Right atrium auricular region (tissue), 2 donors: ENCODE results near the gene GSC2. TPM values are rescaled to one million over a fixed set of nuclear protein-coding genes. Genes with fewer than 3 reads are reported as not detected.
"Not testable (repeated sequence)": the region's sequence is repeated elsewhere in the genome, so short reads cannot be mapped to it uniquely, and the experiment has no call there.

ENCODE experiments used
- DNase-seq: peaks from one replicate; pipeline ENCODE4 v3.0.0-alpha.2; 2019; ENCODE audit warnings: low spot score
- H3K27ac ChIP-seq, 2 donors: fragments of 200-600 bp; sonication (generic); 1 replicate in 1 of 2; 2 replicates in 1 of 2; pipeline ENCODE4 v1.5.1; 2016 to 2019
- H3K27me3 ChIP-seq, 2 donors: fragments of 200-600 bp; sonication (generic); one replicate each; pipeline versions ENCODE4 v1.5.1 to v1.6.0; 2017 to 2019
- H3K36me3 ChIP-seq: fragments of 200-600 bp; sonication (generic); one replicate; pipeline ENCODE4 v1.5.1; 2016
- H3K4me1 ChIP-seq, 2 donors: fragments of 200-600 bp; sonication (generic); one replicate each; pipeline versions ENCODE4 v1.5.1 to v1.6.0; 2017 to 2019
- H3K4me3 ChIP-seq, 2 donors: fragments of 200-600 bp; sonication (generic); 1 replicate in 1 of 2; 2 replicates in 1 of 2; pipeline ENCODE4 v1.5.1; 2017 to 2019; ENCODE audit warnings: mild to moderate bottlenecking in 1 of 2, moderate library complexity in 1 of 2
- H3K9me3 ChIP-seq, 2 donors: fragments of 200-600 bp; sonication (generic); one replicate each; pipeline ENCODE4 v1.5.1; 2019
- total RNA-seq, 2 donors: library from RNA; depleted of rRNA; stranded (reverse); fragments of >200 nt; gene quantifications; one replicate each; pipeline ENCODE4 v1.1.0, GENCODE V29; 2016
- TF ChIP-seq, protein P1 (sequence below), 2 donors: fragments of 200-600 bp; sonication (generic); IDR thresholded peaks; one replicate each; pipeline ENCODE4 v1.5.1; 2019; ENCODE audit warnings: antibody characterized with exemption in 2 of 2

GSC2 gene
- total RNA-seq, 2 donors from 2014 or later = not detected

DNA sequence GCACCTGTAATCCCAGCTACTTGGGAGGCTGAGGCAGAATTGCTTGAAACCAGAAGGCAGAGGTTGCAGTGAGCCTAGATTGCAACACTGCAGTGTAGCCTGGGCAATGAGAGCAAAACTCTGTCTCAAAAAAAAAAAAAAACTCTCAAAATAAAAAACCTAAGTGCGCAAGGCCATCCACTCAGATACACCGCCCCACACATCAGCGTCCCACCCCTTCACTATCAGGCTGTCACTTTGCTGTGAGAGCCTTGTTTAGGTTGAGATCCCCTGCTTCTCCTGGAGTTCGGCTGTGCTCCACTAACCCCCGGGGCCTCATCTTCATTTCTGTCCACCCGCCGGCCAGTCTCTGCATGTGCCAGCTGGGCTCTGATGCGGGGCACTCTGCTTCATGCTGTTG, 16.3 kb upstream of the GSC2 start:
- H3K9me3 ChIP-seq = no peaks in the 10 kb centered on the region
- DNase-seq = no peak
- peaks cover 0 to 21% of the 10 kb centered on the region in 2 donors for H3K4me1 ChIP-seq
- H3K4me3 ChIP-seq = no peak overlapping the region
- H3K36me3 ChIP-seq = no peaks in the 10 kb centered on the region
- peaks cover 0 to 4% of the 10 kb centered on the region in 2 donors for H3K27me3 ChIP-seq
- H3K27ac ChIP-seq = no peak overlapping the region
- TF ChIP-seq, protein P1, sequence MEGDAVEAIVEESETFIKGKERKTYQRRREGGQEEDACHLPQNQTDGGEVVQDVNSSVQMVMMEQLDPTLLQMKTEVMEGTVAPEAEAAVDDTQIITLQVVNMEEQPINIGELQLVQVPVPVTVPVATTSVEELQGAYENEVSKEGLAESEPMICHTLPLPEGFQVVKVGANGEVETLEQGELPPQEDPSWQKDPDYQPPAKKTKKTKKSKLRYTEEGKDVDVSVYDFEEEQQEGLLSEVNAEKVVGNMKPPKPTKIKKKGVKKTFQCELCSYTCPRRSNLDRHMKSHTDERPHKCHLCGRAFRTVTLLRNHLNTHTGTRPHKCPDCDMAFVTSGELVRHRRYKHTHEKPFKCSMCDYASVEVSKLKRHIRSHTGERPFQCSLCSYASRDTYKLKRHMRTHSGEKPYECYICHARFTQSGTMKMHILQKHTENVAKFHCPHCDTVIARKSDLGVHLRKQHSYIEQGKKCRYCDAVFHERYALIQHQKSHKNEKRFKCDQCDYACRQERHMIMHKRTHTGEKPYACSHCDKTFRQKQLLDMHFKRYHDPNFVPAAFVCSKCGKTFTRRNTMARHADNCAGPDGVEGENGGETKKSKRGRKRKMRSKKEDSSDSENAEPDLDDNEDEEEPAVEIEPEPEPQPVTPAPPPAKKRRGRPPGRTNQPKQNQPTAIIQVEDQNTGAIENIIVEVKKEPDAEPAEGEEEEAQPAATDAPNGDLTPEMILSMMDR (IDR thresholded peaks at IDR 0.05) = no peak

DNA sequence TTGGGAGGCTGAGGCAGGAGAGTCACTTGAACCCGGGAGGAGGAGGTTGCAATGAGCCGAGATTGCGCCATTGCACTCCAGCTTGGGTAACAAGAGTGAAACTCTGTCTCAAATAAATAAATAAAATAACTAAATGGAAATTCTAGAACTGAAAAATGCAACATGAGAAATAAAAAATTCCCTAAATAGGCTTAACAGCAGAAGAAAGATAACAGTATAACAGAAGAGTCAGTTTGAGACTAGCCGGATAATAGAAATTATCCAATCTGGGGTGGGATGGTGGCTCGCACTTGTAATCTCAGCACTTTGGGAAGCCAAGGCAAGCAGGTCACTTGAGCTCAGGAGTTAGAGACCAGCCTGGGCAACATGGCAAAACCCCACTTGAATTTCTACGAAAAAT, 14.3 kb upstream of the GSC2 start:
- Histone ChIP-seq H3K27ac (no peak overlapping the region), H3K9me3 (no peaks in the 10 kb centered on the region), H3K27me3 (peaks cover 0 to 4% of the 10 kb centered on the region in 2 donors), H3K4me3 (no peak overlapping the region), H3K36me3 (no peaks in the 10 kb centered on the region), H3K4me1 (peaks cover 0 to 4% of the 10 kb centered on the region in 2 donors)
- no peak for DNase-seq
- TF ChIP-seq, protein P1 (IDR thresholded peaks at IDR 0.05) = no peak

DNA sequence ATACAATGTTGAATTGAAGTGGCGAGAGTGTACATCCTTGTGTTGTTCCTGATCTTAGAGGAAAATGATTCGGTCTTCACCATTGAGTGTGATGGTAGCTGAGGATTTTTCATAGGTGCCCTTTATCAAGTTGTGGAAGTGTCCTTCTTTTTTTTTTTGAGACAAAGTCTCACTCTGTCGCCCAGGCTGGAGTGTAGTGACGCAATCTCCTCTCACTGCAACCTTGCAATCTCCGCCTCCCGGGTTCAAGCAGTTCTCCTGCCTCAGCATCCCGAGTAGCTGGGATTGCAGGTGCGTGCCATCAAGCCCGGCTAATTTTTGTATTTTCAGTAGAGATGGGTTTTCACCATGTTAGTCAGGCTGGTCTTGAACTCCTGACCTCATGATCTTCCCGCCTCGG, 8.6 kb upstream of the GSC2 start:
- H3K9me3 ChIP-seq, H3K4me3 ChIP-seq, H3K4me1 ChIP-seq, DNase-seq, H3K27me3 ChIP-seq, H3K36me3 ChIP-seq, H3K27ac ChIP-seq: not testable (repeated sequence)

DNA sequence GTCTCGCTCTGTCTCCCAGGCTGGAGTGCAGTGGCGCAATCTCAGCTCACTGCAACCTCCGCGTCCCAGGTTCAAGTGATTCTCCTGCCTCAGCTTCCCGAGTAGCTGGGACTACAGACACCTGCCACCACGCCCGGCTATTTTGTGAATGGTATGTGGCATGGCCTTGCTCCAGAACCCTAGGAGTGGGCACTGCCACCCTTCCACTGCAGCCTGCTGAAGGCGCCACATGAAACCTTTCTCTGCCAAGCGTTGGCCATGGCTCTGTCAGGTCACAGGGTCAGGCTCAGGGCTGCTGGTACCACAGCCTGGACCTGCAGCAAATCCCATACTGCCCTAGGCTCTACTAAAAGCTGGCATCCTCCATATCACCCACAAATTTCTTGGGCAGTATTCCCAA, 6.0 kb upstream of the GSC2 start:
- not testable (repeated sequence) for H3K27me3 ChIP-seq, H3K27ac ChIP-seq, H3K36me3 ChIP-seq, H3K4me1 ChIP-seq, H3K4me3 ChIP-seq, H3K9me3 ChIP-seq, DNase-seq

DNA sequence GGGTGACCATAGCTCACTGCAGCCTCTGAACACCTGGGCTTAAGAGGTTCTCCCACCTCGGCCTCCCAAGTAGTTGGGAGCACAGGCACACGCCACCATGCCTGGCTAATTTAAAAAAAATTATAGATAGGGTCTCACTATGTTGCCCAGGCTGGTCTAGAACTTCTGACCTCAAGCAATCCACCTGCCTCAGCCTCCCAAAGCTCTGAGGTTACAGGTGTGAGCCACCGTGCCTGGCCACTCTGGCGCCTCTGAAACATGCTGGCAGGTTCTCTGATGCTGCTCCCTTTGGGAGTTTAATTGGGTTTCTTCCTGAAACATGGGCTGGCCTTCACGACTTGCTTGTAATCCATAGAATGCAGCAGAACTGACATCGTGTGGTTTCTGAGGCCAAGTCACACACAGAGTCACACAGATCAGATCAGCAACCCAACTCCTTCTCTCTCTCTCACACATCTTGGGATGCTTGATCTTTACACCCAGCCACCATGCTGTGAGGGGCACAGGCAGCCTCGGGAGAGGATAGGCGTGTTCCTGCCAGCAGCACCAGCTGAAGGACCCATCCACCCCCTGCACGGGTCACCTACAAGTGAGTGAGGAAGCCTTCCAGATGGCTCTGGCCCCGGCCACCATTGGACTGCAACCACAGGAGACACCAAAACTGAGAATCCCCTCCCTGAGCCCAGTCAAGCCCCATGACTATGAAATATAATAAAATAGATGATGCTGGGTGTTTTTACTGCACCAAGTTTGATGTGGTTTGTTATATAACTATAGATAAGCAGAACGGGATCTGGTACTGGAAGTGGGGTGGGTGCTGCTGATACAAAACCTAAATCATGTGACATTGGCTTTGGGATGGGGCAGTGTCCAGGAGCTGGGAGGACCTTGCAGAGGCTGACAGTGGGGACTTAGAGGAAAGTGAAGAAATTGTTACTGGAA, 3.1 kb upstream of the GSC2 start:
- no peak overlapping the region for H3K4me3 ChIP-seq
- peaks cover 0 to 9% of the 10 kb centered on the region in 2 donors for H3K4me1 ChIP-seq
- H3K27ac ChIP-seq = no peak overlapping the region
- no peaks in the 10 kb centered on the region for H3K36me3 ChIP-seq
- TF ChIP-seq, protein P1 (IDR thresholded peaks at IDR 0.05) = no peak
- DNase-seq = no peak
- H3K9me3 ChIP-seq = no peaks in the 10 kb centered on the region
- H3K27me3 ChIP-seq = peaks cover 2 to 19% of the 10 kb centered on the region in 2 donors

DNA sequence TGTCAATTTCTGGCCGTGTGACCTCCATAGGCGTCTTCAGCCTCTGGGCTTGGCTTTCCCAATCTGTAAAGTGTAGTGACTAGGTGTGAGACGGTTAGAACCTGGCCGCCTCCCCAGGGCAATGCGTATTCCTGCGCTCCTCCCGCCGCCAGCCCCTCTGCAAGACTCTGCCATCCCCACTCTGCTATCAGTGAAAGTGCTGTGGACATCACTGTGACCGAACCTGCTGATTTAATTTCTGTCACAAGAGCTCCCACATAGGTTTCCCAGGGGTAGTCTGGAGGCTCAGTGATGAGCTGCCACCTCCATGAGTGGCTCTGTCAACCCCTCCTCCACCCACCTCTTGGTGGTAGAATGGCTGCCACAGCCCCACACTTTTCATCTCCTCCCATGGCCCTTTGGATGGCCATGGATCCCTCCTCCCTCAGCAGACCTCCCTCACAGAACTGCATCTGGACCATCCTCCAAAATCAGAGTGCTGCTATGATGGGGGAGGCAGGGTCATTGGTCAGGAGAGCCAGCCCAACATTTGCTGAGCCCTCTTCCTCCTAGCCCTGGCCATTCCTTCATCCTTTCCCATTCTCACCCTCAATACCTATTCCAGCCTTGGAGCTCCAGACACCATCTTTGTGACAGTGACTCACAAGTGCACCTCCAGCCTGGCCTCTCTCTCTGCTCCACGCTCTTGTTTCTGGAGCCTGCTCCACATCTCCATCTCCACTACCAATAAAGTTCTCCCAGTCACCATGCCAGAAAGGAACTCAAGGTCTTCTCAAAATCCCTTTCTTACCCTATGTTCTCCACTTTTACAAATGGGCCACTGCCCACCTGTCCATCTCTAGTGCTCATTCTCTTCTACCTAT, 1.5 kb upstream of the GSC2 start:
- TF ChIP-seq, protein P1 (IDR thresholded peaks at IDR 0.05) = no peak
- Histone ChIP-seq H3K27ac (no peak overlapping the region), H3K4me1 (peaks cover 0 to 9% of the 10 kb centered on the region in 2 donors), H3K4me3 (no peak overlapping the region), H3K27me3 (peaks cover 4 to 19% of the 10 kb centered on the region in 2 donors), H3K36me3 (no peaks in the 10 kb centered on the region), H3K9me3 (no peaks in the 10 kb centered on the region)
- no peak for DNase-seq
